ENCODE data around the gene PPP2R2B.
A peak's percentile ranks its signal among the peaks of the same experiment; 100 is the strongest.

The PPP2R2B gene

GRCh38 chr5:146785065-146785464 lies 93.5 kb downstream of the PPP2R2B start:
- no peak for DNase-seq (ENCODE audit: low read depth)

- no peak for DNase-seq (ENCODE audit: low read depth)
Observed at GRCh38 chr5:146781157-146781556, 97.4 kb downstream of the PPP2R2B start.

GRCh38 chr5:146779211-146779869 lies 99.2 kb downstream of the PPP2R2B start:
- DNase-seq (ENCODE audit: low read depth) = no peak

GRCh38 chr5:146778795-146779194 lies 99.8 kb downstream of the PPP2R2B start:
- DNase-seq (ENCODE audit: low read depth) = no peak

GRCh38 chr5:146778261-146778660 lies 100.3 kb downstream of the PPP2R2B start:
- DNase-seq (ENCODE audit: low read depth) = no peak

GRCh38 chr5:146772881-146773466 lies 105.6 kb downstream of the PPP2R2B start:
- DNase-seq (ENCODE audit: low read depth) = no peak

- DNase-seq (ENCODE audit: low read depth) = no peak
Observed at GRCh38 chr5:146770980-146771379, 107.6 kb downstream of the PPP2R2B start.

- no peak for DNase-seq (ENCODE audit: low read depth)
Observed at GRCh38 chr5:146770546-146770945, 108.0 kb downstream of the PPP2R2B start.

GRCh38 chr5:146767534-146767933 lies 111.0 kb downstream of the PPP2R2B start:
- no peak for DNase-seq (ENCODE audit: low read depth)

GRCh38 chr5:146766013-146766412 lies 112.5 kb downstream of the PPP2R2B start:
- DNase-seq (ENCODE audit: low read depth) = no peak

GRCh38 chr5:146765089-146765832 lies 113.3 kb downstream of the PPP2R2B start:
- no peak for DNase-seq (ENCODE audit: low read depth)

- no peak for DNase-seq (ENCODE audit: low read depth)
Observed at GRCh38 chr5:146762830-146763229, 115.7 kb downstream of the PPP2R2B start.

- DNase-seq (ENCODE audit: low read depth) = no peak
Observed at GRCh38 chr5:146761811-146762210, 116.7 kb downstream of the PPP2R2B start.

- DNase-seq (ENCODE audit: low read depth) = no peak
Observed at GRCh38 chr5:146758938-146759337, 119.6 kb downstream of the PPP2R2B start.

- DNase-seq (ENCODE audit: low read depth) = no peak
Observed at GRCh38 chr5:146758076-146758475, 120.5 kb downstream of the PPP2R2B start.

GRCh38 chr5:146756546-146756945 lies 122.0 kb downstream of the PPP2R2B start:
- DNase-seq (ENCODE audit: low read depth) = no peak

- DNase-seq (ENCODE audit: low read depth) = no peak
Observed at GRCh38 chr5:146755793-146756192, 122.8 kb downstream of the PPP2R2B start.

GRCh38 chr5:146754621-146755020 lies 123.9 kb downstream of the PPP2R2B start:
- DNase-seq (ENCODE audit: low read depth) = no peak

GRCh38 chr5:146753641-146754040 lies 124.9 kb downstream of the PPP2R2B start:
- no peak for DNase-seq (ENCODE audit: low read depth)

GRCh38 chr5:146751781-146752401 lies 126.7 kb downstream of the PPP2R2B start:
- peak; percentile 6 for DNase-seq (ENCODE audit: low read depth)

GRCh38 chr5:146751054-146751453 lies 127.5 kb downstream of the PPP2R2B start:
- DNase-seq (ENCODE audit: low read depth) = no peak

GRCh38 chr5:146748533-146748932 lies 130.0 kb downstream of the PPP2R2B start:
- no peak for DNase-seq (ENCODE audit: low read depth)

Data from T follicular helper cell (primary cell).